Transverse colon (tissue), 4 donors: ENCODE results near the gene CRIP2.

Experiments
- CTCF ChIP-seq, 5 experiments: fragments of 200-600 bp in 3 of 5; fragments of 450-650 bp in 2 of 5; sonication (generic) in 3 of 5; IDR thresholded peaks; 1 replicate in 2 of 5; 2 replicates in 3 of 5; pipeline ENCODE4 v1.5.1; 2016 to 2017; ENCODE audit warnings: antibody characterized with exemption in 5 of 5, inconsistent platforms in 3 of 5, mild to moderate bottlenecking in 2 of 5, moderate library complexity in 1 of 5
- POLR2A ChIP-seq: fragments of 450-650 bp; IDR thresholded peaks from one replicate; pipeline ENCODE4 v1.6.1; 2016; ENCODE audit warnings: antibody characterized with exemption, mild to moderate bottlenecking, moderate library complexity
- POLR2AphosphoS5 ChIP-seq, 3 donors: sonication (generic); formaldehyde crosslinking; IDR thresholded peaks; one replicate each; pipeline ENCODE4 v1.6.1; 2016; ENCODE audit warnings: antibody characterized with exemption in 3 of 3

- TF ChIP-seq CTCF (IDR thresholded peaks at IDR 0.05): no peak
- no peak for TF ChIP-seq POLR2AphosphoS5 (IDR thresholded peaks at IDR 0.05)
- no peak for TF ChIP-seq POLR2A
Observed at GRCh38 chr14:105430565-105430964, 44.1 kb upstream of the CRIP2 start.
